Neural progenitor cell (in vitro differentiated cells): ENCODE results near the gene QPCT. TPM values are rescaled to one million over a fixed set of nuclear protein-coding genes. Genes with fewer than 3 reads are reported as not detected.

Experiments
- DNase-seq: peaks from one replicate; pipeline ENCODE4 v3.0.0-alpha.2; 2016; ENCODE audit warnings: low spot score
- H2AFZ ChIP-seq: fragments of 200-600 bp; sonication (generic); replicated peaks from 2 replicates; pipeline ENCODE4 v1.6.1; 2016; ENCODE audit warnings: antibody characterized with exemption
- H3F3A ChIP-seq: fragments of 200-600 bp; sonication (generic); 2 replicates; pipeline ENCODE4 v1.6.1; 2016; ENCODE audit warnings: antibody characterized with exemption, low read depth
- H3K27ac ChIP-seq: fragments of 200-600 bp; sonication (generic); 2 replicates; pipeline ENCODE4 v1.5.1; 2016; ENCODE audit warnings: mild to moderate bottlenecking
- H3K27me3 ChIP-seq: fragments of 200-600 bp; sonication (generic); 2 replicates; pipeline ENCODE4 v1.6.1; 2016; ENCODE audit warnings: mild to moderate bottlenecking, moderate library complexity
- H3K36me3 ChIP-seq: fragments of 200-600 bp; sonication (generic); 2 replicates; pipeline ENCODE4 v1.5.1; 2016
- H3K4me1 ChIP-seq: fragments of 200-600 bp; sonication (generic); 2 replicates; pipeline ENCODE4 v1.6.1; 2016; ENCODE audit warnings: mixed run types
- H3K4me2 ChIP-seq: fragments of 200-600 bp; sonication (generic); 2 replicates; pipeline ENCODE4 v1.6.1; 2016
- H3K4me3 ChIP-seq: fragments of 200-600 bp; sonication (generic); 2 replicates; pipeline ENCODE4 v1.5.1; 2016
- H3K79me2 ChIP-seq: fragments of 200-600 bp; sonication (generic); 2 replicates; pipeline ENCODE4 v1.6.1; 2016; ENCODE audit warnings: low read depth
- H3K9ac ChIP-seq: fragments of 200-600 bp; sonication (generic); 2 replicates; pipeline ENCODE4 v1.6.1; 2016
- H3K9me3 ChIP-seq: fragments of 200-600 bp; sonication (generic); 2 replicates; pipeline ENCODE4 v1.5.1; 2016; ENCODE audit warnings: low read depth
- H4K20me1 ChIP-seq: fragments of 200-600 bp; sonication (generic); 2 replicates; pipeline ENCODE4 v1.6.1; 2016; ENCODE audit warnings: low read depth
- H3K27ac Mint-ChIP-seq: 3 replicates; pipeline ENCODE4 v1.8.0; 2021; ENCODE audit warnings: mixed read lengths
- H3K27me3 Mint-ChIP-seq: 2 replicates; pipeline ENCODE4 v1.8.0; 2022; ENCODE audit warnings: low read depth, mild to moderate bottlenecking, inconsistent platforms, moderate library complexity, mixed read lengths; ENCODE audit not compliant: insufficient read depth
- H3K36me3 Mint-ChIP-seq: 3 replicates; pipeline ENCODE4 v1.8.0; 2021; ENCODE audit warnings: mixed read lengths
- H3K4me1 Mint-ChIP-seq: 3 replicates; pipeline ENCODE4 v1.8.0; 2021; ENCODE audit warnings: mixed read lengths
- H3K4me3 Mint-ChIP-seq: 3 replicates; pipeline ENCODE4 v1.8.0; 2021; ENCODE audit warnings: mild to moderate bottlenecking, moderate library complexity, mixed read lengths
- H3K9me3 Mint-ChIP-seq: 3 replicates; pipeline ENCODE4 v1.8.0; 2020; ENCODE audit warnings: mixed read lengths
- EZH2 ChIP-seq: fragments of 200-600 bp; sonication (generic); IDR thresholded peaks from 2 replicates; pipeline ENCODE4 v1.6.1; 2017; ENCODE audit warnings: antibody characterized with exemption, mild to moderate bottlenecking, moderate library complexity
- EZH2phosphoT487 ChIP-seq: fragments of 200-600 bp; sonication (generic); IDR thresholded peaks from 2 replicates; pipeline ENCODE4 v1.6.1; 2017; ENCODE audit warnings: antibody characterized with exemption
- total RNA-seq: library from RNA; depleted of rRNA; stranded (reverse); fragments of >200 nt; gene quantifications from 2 replicates; pipeline ENCODE4 v1.2.3, GENCODE V29; 2015; ENCODE audit warnings: low replicate concordance
- TF ChIP-seq, protein P1 (sequence below): fragments of 200-600 bp; sonication (generic); IDR thresholded peaks from 2 replicates; pipeline ENCODE4 v1.5.1; 2017; ENCODE audit warnings: antibody characterized with exemption, mild to moderate bottlenecking

Gene QPCT
- total RNA-seq, 1 donor from 2014 or later, result not detected

DNA sequence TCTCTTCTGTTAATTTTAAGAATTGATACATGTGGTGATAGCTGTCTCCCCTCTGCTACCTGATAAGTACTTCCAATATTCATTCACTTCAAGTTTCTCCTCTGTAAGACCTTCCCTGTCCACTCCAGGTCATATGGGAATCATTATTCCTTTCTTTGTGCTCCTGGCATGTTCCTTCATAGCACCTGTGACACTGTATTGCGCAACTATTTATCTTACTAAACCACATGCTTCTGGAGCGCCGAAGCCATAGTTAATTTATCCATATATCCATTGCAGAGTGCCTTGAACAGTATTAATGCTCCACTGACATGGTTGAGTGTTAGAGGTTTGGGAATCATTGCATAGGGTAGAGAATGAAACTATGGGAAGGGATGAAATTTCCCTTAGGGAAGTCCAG, 11.9 kb upstream of the QPCT start:
- Histone ChIP-seq H3K27ac (no peak overlapping the region), H3K36me3 (no peaks in the 10 kb centered on the region), H3K79me2 (no peaks in the 10 kb centered on the region), H3K27me3 (peaks cover 4% of the 10 kb centered on the region), H3K9ac (no peak overlapping the region), H3F3A (peaks cover under 1% of the 10 kb centered on the region), H3K9me3 (no peaks in the 10 kb centered on the region), H4K20me1 (no peaks in the 10 kb centered on the region), H3K4me1 (peaks cover 4% of the 10 kb centered on the region), H3K4me2 (no peak overlapping the region), H2AFZ (no peak overlapping the region), H3K4me3 (no peak overlapping the region)
- no peak for DNase-seq
- Mint-ChIP-seq H3K9me3 (no peaks in the 10 kb centered on the region), H3K36me3 (no peaks in the 10 kb centered on the region), H3K4me1 (no peaks in the 10 kb centered on the region), H3K27ac (no peak overlapping the region), H3K4me3 (no peak overlapping the region), H3K27me3 (peaks cover 2% of the 10 kb centered on the region)
- TF ChIP-seq, protein P1, sequence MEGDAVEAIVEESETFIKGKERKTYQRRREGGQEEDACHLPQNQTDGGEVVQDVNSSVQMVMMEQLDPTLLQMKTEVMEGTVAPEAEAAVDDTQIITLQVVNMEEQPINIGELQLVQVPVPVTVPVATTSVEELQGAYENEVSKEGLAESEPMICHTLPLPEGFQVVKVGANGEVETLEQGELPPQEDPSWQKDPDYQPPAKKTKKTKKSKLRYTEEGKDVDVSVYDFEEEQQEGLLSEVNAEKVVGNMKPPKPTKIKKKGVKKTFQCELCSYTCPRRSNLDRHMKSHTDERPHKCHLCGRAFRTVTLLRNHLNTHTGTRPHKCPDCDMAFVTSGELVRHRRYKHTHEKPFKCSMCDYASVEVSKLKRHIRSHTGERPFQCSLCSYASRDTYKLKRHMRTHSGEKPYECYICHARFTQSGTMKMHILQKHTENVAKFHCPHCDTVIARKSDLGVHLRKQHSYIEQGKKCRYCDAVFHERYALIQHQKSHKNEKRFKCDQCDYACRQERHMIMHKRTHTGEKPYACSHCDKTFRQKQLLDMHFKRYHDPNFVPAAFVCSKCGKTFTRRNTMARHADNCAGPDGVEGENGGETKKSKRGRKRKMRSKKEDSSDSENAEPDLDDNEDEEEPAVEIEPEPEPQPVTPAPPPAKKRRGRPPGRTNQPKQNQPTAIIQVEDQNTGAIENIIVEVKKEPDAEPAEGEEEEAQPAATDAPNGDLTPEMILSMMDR, result no peak
- TF ChIP-seq EZH2phosphoT487, result no peak
- TF ChIP-seq EZH2, result no peak

DNA sequence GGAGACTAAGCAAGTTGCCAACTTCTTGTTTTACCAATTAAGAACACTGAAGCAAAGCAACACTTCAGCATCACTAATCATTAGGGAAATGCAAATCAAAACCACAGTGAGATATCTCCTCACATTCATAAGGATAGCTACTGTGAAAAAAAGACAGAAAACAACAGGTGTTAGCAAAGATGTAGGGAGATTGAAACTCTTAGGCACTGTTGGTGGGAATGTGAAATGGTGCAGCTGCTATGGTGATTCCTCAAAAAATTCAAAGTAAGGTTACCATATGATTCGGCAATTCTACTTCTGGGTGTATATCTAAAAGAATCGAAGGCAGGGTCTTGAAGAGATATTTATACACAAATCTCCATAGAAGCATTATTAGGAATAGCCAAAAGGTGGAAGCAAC, 11.2 kb upstream of the QPCT start:
- H3K4me3 ChIP-seq, result no peak overlapping the region
- peaks cover 4% of the 10 kb centered on the region for H3K4me1 ChIP-seq
- DNase-seq, result no peak
- Mint-ChIP-seq H3K27me3 (peaks cover 2% of the 10 kb centered on the region), H3K9me3 (no peaks in the 10 kb centered on the region), H3K36me3 (no peaks in the 10 kb centered on the region), H3K4me3 (no peak overlapping the region), H3K4me1 (no peaks in the 10 kb centered on the region), H3K27ac (no peak overlapping the region)
- H3K9ac ChIP-seq, result no peak overlapping the region
- no peaks in the 10 kb centered on the region for H3K9me3 ChIP-seq
- H3K36me3 ChIP-seq, result no peaks in the 10 kb centered on the region
- H3K79me2 ChIP-seq, result no peaks in the 10 kb centered on the region
- TF ChIP-seq EZH2 (no peak), EZH2phosphoT487 (no peak)
- TF ChIP-seq, protein P1, result no peak
- no peaks in the 10 kb centered on the region for H3K27me3 ChIP-seq
- no peaks in the 10 kb centered on the region for H4K20me1 ChIP-seq
- H3K27ac ChIP-seq, result no peak overlapping the region
- no peak overlapping the region for H2AFZ ChIP-seq
- H3K4me2 ChIP-seq, result no peak overlapping the region
- no peaks in the 10 kb centered on the region for H3F3A ChIP-seq

GRCh38 chr2:37335604-37336003, 8.8 kb upstream of the QPCT start:
- TF ChIP-seq EZH2 (no peak), EZH2phosphoT487 (no peak)
- TF ChIP-seq, protein P1, result no peak
- Mint-ChIP-seq H3K27me3 (peaks cover 4% of the 10 kb centered on the region), H3K4me3 (no peak overlapping the region), H3K9me3 (no peaks in the 10 kb centered on the region), H3K4me1 (no peaks in the 10 kb centered on the region), H3K36me3 (no peaks in the 10 kb centered on the region), H3K27ac (no peak overlapping the region)
- Histone ChIP-seq H4K20me1 (no peaks in the 10 kb centered on the region), H3K27ac (no peak overlapping the region), H3K36me3 (no peaks in the 10 kb centered on the region), H3K9me3 (no peaks in the 10 kb centered on the region), H3K79me2 (no peaks in the 10 kb centered on the region), H3K27me3 (no peaks in the 10 kb centered on the region), H2AFZ (no peak overlapping the region), H3F3A (no peaks in the 10 kb centered on the region), H3K4me2 (no peak overlapping the region), H3K4me3 (no peak overlapping the region), H3K4me1 (peaks cover 4% of the 10 kb centered on the region), H3K9ac (no peak overlapping the region)
- no peak for DNase-seq
